Hepatocyte (in vitro differentiated cells): ENCODE results near the gene JCAD.

Experiments
- CTCF ChIP-seq: fragments of 200-600 bp; sonication (generic); IDR thresholded peaks from 2 replicates; pipeline ENCODE4 v1.5.1; 2016; ENCODE audit warnings: antibody characterized with exemption, mild to moderate bottlenecking; ENCODE audit not compliant: poor library complexity
- EZH2 ChIP-seq: fragments of 200-600 bp; sonication (generic); IDR thresholded peaks from 2 replicates; pipeline ENCODE4 v1.6.1; 2016; ENCODE audit warnings: antibody characterized with exemption, mild to moderate bottlenecking, borderline replicate concordance
- EZH2phosphoT487 ChIP-seq: fragments of 200-600 bp; sonication (generic); IDR thresholded peaks from one replicate; pipeline ENCODE4 v1.6.1; 2018; ENCODE audit warnings: antibody characterized with exemption, mild to moderate bottlenecking, low read depth, moderate library complexity; ENCODE audit not compliant: unreplicated experiment, severe bottlenecking

GRCh38 chr10:30032125-30032524, 27.3 kb downstream of the JCAD start:
- TF ChIP-seq CTCF (no peak), EZH2 (no peak), EZH2phosphoT487 (no peak)
